Karpas-422 (cell line): ENCODE results near the gene FAM168B. TPM values are rescaled to one million over a fixed set of nuclear protein-coding genes. Genes with fewer than 3 reads are reported as not detected.

Experiments used
- DNase-seq: peaks from one replicate; pipeline ENCODE4 v3.0.0-alpha.2; 2015
- H2AFZ ChIP-seq: fragments of 200-600 bp; sonication (generic); 2 replicates; pipeline ENCODE4 v1.6.1; 2014; ENCODE audit warnings: antibody characterized with exemption, low read length, mixed read lengths
- H3K27ac ChIP-seq: fragments of 200-600 bp; sonication (generic); 2 replicates; pipeline ENCODE4 v1.5.1; 2014; ENCODE audit warnings: mild to moderate bottlenecking, low read length, moderate library complexity
- H3K27me3 ChIP-seq: fragments of 200-600 bp; sonication (generic); 2 replicates; pipeline ENCODE4 v1.6.1; 2014; ENCODE audit warnings: low read length, mixed read lengths
- H3K36me3 ChIP-seq: fragments of 200-600 bp; sonication (generic); 2 replicates; pipeline ENCODE4 v1.6.1; 2014; ENCODE audit warnings: low read length, mixed read lengths; ENCODE audit not compliant: insufficient read depth
- H3K4me1 ChIP-seq: fragments of 200-600 bp; sonication (generic); 2 replicates; pipeline ENCODE4 v1.6.1; 2014; ENCODE audit warnings: mild to moderate bottlenecking, low read length, mixed read lengths
- H3K4me2 ChIP-seq: fragments of 200-600 bp; sonication (generic); 2 replicates; pipeline ENCODE4 v1.6.1; 2014; ENCODE audit warnings: low read length, low read depth, mild to moderate bottlenecking; ENCODE audit not compliant: poor library complexity, severe bottlenecking
- H3K4me3 ChIP-seq: fragments of 200-600 bp; sonication (generic); 2 replicates; pipeline ENCODE4 v1.5.1; 2014; ENCODE audit warnings: mild to moderate bottlenecking, antibody characterized with exemption, low read length, mixed read lengths
- H3K79me2 ChIP-seq: fragments of 200-600 bp; sonication (generic); 2 replicates; pipeline ENCODE4 v1.6.1; 2014; ENCODE audit warnings: mild to moderate bottlenecking, low read length, mixed read lengths
- H3K9ac ChIP-seq: fragments of 200-600 bp; sonication (generic); 2 replicates; pipeline ENCODE4 v1.6.0; 2014; ENCODE audit warnings: low read length
- H3K9me2 ChIP-seq: fragments of 200-600 bp; sonication (generic), shearing (Covaris generic); replicated peaks from 2 replicates; pipeline ENCODE4 v1.6.0; 2014; ENCODE audit warnings: mild to moderate bottlenecking, low read length, moderate library complexity; ENCODE audit not compliant: insufficient read depth
- H3K9me3 ChIP-seq: fragments of 300-700, 200-600 bp; sonication (generic); 2 replicates; pipeline ENCODE4 v1.6.1; 2014; ENCODE audit warnings: low read length, mixed read lengths
- H4K20me1 ChIP-seq: fragments of 200-600 bp; sonication (generic); 2 replicates; pipeline ENCODE4 v1.6.1; 2014; ENCODE audit warnings: mild to moderate bottlenecking, antibody characterized with exemption, low read length, low read depth; ENCODE audit not compliant: insufficient read depth
- total RNA-seq: library from RNA; depleted of rRNA; stranded (reverse); fragments of >200 nt; shearing (Covaris generic); gene quantifications from 2 replicates; pipeline ENCODE4 v1.2.3, GENCODE V29; 2014; ENCODE audit warnings: low replicate concordance

FAM168B gene
- total RNA-seq, 1 experiment from 2014 or later = 43.2 TPM

DNA sequence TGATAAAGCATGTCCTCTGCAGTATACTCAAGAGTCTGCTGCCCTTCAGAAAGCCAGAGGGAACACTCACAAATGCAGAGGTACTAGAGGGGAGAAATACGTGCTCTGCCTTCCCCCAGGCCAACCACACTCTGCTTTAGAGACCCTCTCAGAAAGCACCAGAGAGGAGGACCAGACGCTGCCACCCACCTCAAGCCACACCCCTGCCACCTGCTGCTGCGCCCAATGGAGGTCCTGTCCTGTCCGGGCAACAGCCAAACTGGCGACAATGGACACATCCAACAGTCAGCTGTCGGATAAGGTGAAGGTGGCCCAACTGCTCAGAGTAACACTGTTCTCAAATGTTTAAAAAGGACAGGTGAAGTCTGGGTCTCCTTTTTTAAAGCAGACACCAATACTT lies 44.6 kb downstream of the FAM168B start:
- Histone ChIP-seq H3K27me3 (no peaks in the 10 kb centered on the region), H3K36me3 (peaks cover 34% of the 10 kb centered on the region; the same call in 1 of the 2 replicates)

GRCh38 chr2:131047920-131048560 lies 45.2 kb downstream of the FAM168B start:
- Histone ChIP-seq H4K20me1 (peaks cover 26% of the 10 kb centered on the region), H3K4me3 (no peak overlapping the region), H3K27me3 (no peaks in the 10 kb centered on the region), H3K9ac (no peak overlapping the region), H2AFZ (no peak overlapping the region), H3K9me2 (no peaks in the 10 kb centered on the region), H3K4me2 (no peak overlapping the region), H3K9me3 (no peaks in the 10 kb centered on the region), H3K4me1 (peaks cover 25% of the 10 kb centered on the region), H3K27ac (no peak overlapping the region), H3K79me2 (peaks cover 23% of the 10 kb centered on the region), H3K36me3 (peaks cover 28% of the 10 kb centered on the region; the same call in 1 of the 2 replicates)
- no peak for DNase-seq

More for the DNA sequence above, 44.6 kb downstream of the FAM168B start:
- Histone ChIP-seq H3K4me2 (no peak overlapping the region), H3K9ac (no peak overlapping the region), H3K9me2 (no peaks in the 10 kb centered on the region), H2AFZ (no peak overlapping the region), H3K4me1 (peaks cover 25% of the 10 kb centered on the region), H3K27ac (no peak overlapping the region), H4K20me1 (peaks cover 32% of the 10 kb centered on the region), H3K9me3 (no peaks in the 10 kb centered on the region), H3K79me2 (peaks cover 29% of the 10 kb centered on the region), H3K4me3 (no peak overlapping the region)
- DNase-seq = no peak

DNA sequence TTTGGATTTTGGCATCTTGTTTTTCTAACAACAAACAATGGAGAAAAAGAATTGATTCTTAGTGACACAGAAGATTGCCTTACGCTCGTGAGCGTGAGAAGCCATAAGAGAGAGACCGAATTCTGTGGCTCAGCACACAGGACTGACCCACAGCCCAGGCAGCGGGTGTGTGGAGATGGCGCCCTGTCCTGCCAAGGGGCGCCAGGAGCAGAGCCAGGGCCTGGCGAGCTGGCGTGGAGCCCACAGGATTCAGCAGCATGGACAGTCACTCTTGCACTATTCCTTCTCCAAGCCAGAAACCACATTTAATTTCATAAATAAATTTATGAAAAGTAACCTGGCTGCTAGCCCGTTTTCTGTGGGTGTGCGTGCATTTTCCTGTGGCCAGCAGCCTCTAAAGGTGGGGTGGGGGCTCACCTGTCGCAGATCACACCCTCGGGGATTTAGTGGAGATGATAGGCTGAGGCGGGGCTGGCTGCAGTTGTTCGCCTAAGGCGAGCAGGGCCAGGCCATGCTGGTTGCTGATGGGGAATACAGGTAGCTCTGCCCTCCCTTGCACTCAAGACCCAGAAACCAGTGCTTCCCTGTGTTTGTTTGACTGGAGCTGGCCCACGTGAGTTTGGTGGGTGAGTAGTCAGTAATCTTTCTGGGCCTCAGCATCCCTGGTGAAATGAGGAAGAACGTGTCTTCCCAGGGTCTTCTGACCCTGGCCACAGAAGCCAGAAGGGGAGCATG lies 46.2 kb downstream of the FAM168B start:
- Histone ChIP-seq H3K36me3 (peaks cover 18% of the 10 kb centered on the region; the same call in 1 of the 2 replicates), H3K27ac (no peak overlapping the region), H3K9ac (no peak overlapping the region), H2AFZ (no peak overlapping the region), H3K4me2 (no peak overlapping the region), H3K4me1 (peaks cover 25% of the 10 kb centered on the region), H3K79me2 (peaks cover 14% of the 10 kb centered on the region), H3K9me2 (no peaks in the 10 kb centered on the region), H3K4me3 (no peak overlapping the region), H4K20me1 (peaks cover 20% of the 10 kb centered on the region), H3K27me3 (no peaks in the 10 kb centered on the region), H3K9me3 (no peaks in the 10 kb centered on the region)
- DNase-seq = no peak

GRCh38 chr2:131046028-131046917 lies 47.0 kb downstream of the FAM168B start:
- no peak overlapping the region for H3K4me3 ChIP-seq
- H3K9me2 ChIP-seq = no peaks in the 10 kb centered on the region
- peaks cover 20% of the 10 kb centered on the region for H4K20me1 ChIP-seq
- peaks cover 24% of the 10 kb centered on the region for H3K4me1 ChIP-seq
- peaks cover 10% of the 10 kb centered on the region; the same call in 1 of the 2 replicates for H3K36me3 ChIP-seq
- no peaks in the 10 kb centered on the region for H3K9me3 ChIP-seq
- H3K4me2 ChIP-seq = no peak overlapping the region
- no peaks in the 10 kb centered on the region for H3K27me3 ChIP-seq
- no peak for DNase-seq
- no peak overlapping the region for H2AFZ ChIP-seq
- no peak overlapping the region for H3K9ac ChIP-seq
- no peak overlapping the region for H3K27ac ChIP-seq
- H3K79me2 ChIP-seq = peaks cover 11% of the 10 kb centered on the region

DNA sequence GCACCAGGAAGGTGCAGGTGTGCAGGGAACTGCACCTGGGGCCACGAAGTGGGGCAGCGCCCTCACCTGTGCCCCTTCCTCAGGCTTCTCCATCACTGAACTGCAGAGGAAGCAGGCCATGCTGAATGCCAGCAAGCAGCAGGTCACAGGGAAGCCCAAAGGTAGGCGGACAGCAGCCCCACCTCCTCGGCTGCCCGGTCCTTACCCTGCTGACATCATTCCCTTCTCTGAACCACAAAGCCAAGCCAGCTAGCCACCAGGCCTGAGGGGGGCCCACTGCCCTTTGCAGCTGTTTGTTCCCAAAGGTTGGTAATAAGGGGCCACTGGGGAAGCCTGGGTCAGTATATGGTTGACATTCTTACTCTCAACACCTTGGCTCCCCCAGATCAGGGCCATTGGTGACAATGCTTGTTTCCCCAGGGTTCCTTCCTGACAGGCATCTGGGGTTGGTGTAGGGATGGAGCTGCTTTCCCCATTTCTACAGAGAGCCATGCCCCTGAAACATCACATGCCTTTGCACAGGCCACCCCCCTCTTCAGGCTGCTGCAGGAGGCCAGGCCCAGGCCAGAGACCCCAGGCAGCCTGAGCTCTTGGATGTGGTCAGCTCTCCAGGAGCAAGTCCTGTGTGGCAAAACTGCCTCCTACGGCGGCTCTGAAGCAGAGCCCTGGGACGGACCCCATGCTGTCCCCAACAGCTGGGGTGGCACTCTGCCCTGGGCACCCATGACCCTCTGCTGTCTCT lies 47.8 kb downstream of the FAM168B start:
- Histone ChIP-seq H3K4me3 (no peak overlapping the region), H2AFZ (no peak overlapping the region), H3K4me2 (no peak overlapping the region), H3K27me3 (no peaks in the 10 kb centered on the region), H3K79me2 (peaks cover 11% of the 10 kb centered on the region), H3K9ac (no peak overlapping the region), H3K36me3 (peaks cover 8% of the 10 kb centered on the region; the same call in 1 of the 2 replicates), H3K9me2 (no peaks in the 10 kb centered on the region), H3K27ac (no peak overlapping the region), H3K4me1 (peaks cover 16% of the 10 kb centered on the region), H3K9me3 (no peaks in the 10 kb centered on the region), H4K20me1 (peaks cover 20% of the 10 kb centered on the region)
- DNase-seq = no peak

- H2AFZ ChIP-seq = no peak overlapping the region
- H3K27ac ChIP-seq = no peak overlapping the region
These were observed 48.5 kb downstream of the FAM168B start for GRCh38 chr2:131044757-131045150.

DNA sequence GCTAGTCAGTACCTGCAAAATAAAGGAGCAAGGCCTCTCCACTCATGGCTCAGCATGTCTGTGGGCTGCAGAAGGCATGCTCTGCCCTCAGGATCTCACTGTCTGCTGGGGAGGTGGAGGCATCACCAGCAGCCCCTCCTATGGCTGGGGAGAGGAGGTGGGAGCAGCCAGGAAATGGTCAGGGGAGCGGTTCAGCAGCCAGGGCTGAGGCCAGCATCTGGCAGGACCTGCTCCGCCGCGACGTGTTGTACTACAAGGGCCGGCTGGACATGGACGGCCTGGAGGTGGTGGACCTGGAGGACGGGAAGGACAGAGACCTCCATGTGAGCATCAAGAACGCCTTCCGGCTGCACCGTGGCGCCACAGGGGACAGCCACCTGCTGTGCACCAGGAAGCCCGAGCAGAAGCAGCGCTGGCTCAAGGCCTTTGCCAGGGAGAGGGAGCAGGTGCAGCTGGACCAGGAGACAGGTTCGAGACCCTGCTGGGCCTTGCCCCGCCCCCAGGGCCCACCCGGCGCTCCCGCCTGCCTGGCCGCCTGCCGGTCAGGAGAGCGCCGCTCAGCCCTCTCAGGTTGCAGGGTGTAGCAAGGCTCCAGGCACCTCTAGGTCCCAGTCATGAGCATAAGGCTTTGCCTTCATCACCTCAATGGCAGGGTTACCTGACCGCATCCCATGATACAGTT lies 49.0 kb downstream of the FAM168B start:
- no peak overlapping the region for H3K9ac ChIP-seq
- DNase-seq = no peak
- no peak overlapping the region for H3K4me2 ChIP-seq
- no peaks in the 10 kb centered on the region for H3K36me3 ChIP-seq
- H3K27ac ChIP-seq = no peak overlapping the region
- H3K4me1 ChIP-seq = peaks cover 3% of the 10 kb centered on the region
- no peaks in the 10 kb centered on the region for H3K9me2 ChIP-seq
- no peak overlapping the region for H2AFZ ChIP-seq
- 0 out of 2 replicates have a peak, but pooled peaks cover 3% of the 10 kb centered on the region for H3K79me2 ChIP-seq
- no peaks in the 10 kb centered on the region for H3K27me3 ChIP-seq
- H4K20me1 ChIP-seq = peaks cover 13% of the 10 kb centered on the region; the same call in 1 of the 2 replicates
- no peaks in the 10 kb centered on the region for H3K9me3 ChIP-seq
- no peak overlapping the region for H3K4me3 ChIP-seq

More at GRCh38 chr2:131044757-131045150, 48.5 kb downstream of the FAM168B start:
- no peak for DNase-seq
- Histone ChIP-seq H3K9me3 (no peaks in the 10 kb centered on the region), H3K27me3 (no peaks in the 10 kb centered on the region), H3K36me3 (peaks cover 5% of the 10 kb centered on the region; the same call in 1 of the 2 replicates), H3K79me2 (peaks cover 8% of the 10 kb centered on the region), H3K4me1 (peaks cover 9% of the 10 kb centered on the region), H3K9me2 (no peaks in the 10 kb centered on the region), H3K4me2 (no peak overlapping the region), H4K20me1 (peaks cover 18% of the 10 kb centered on the region), H3K4me3 (no peak overlapping the region), H3K9ac (no peak overlapping the region)
